KBM-7 (cell line): ENCODE results near the gene MAS1L.

Experiments used
- DNase-seq: peaks from one replicate; pipeline ENCODE4 v3.0.0-alpha.2; 2015
- in situ Hi-C: fragments of 300-500 bp; cut with MboI; formaldehyde crosslinking; loops from 2 replicates; pipeline ENCODE4 v1.14.3; 2020; ENCODE audit warnings: low sequenced_read_pairs, low pct_unique_long_range_greater_than_20kb, mixed read lengths

MAS1L gene

GRCh38 chr6:29516108-29516507 is 28.4 kb upstream of the MAS1L start:
- in situ Hi-C loops = no loop called here
- peak; percentile 45 for DNase-seq

GRCh38 chr6:29510746-29511300 is 23.1 kb upstream of the MAS1L start:
- in situ Hi-C loops = no loop called here
- no peak for DNase-seq

GRCh38 chr6:29510202-29510601 is 22.4 kb upstream of the MAS1L start:
- in situ Hi-C loops = no loop called here

GRCh38 chr6:29509711-29510110 is 22.0 kb upstream of the MAS1L start:
- in situ Hi-C loops = no loop called here

More at GRCh38 chr6:29510202-29510601, 22.4 kb upstream of the MAS1L start:
- no peak for DNase-seq

GRCh38 chr6:29509239-29509638 is 21.5 kb upstream of the MAS1L start:
- no peak for DNase-seq
- in situ Hi-C loops = no loop called here

More at GRCh38 chr6:29509711-29510110, 22.0 kb upstream of the MAS1L start:
- no peak for DNase-seq

- in situ Hi-C loops = no loop called here
- DNase-seq = no peak
Observed at GRCh38 chr6:29507319-29507718, 19.6 kb upstream of the MAS1L start.

GRCh38 chr6:29506446-29507067 is 18.8 kb upstream of the MAS1L start:
- in situ Hi-C loops = no loop called here
- DNase-seq = no peak

GRCh38 chr6:29505808-29506207 is 18.1 kb upstream of the MAS1L start:
- no peak for DNase-seq
- in situ Hi-C loops = no loop called here

GRCh38 chr6:29504961-29505360 is 17.2 kb upstream of the MAS1L start:
- in situ Hi-C loops = no loop called here
- DNase-seq = no peak

- in situ Hi-C loops = no loop called here
Observed at GRCh38 chr6:29502597-29502996, 14.8 kb upstream of the MAS1L start.

GRCh38 chr6:29502181-29502580 is 14.4 kb upstream of the MAS1L start:
- in situ Hi-C loops = no loop called here
- no peak for DNase-seq

More at GRCh38 chr6:29502597-29502996, 14.8 kb upstream of the MAS1L start:
- no peak for DNase-seq

GRCh38 chr6:29501106-29501505 is 13.3 kb upstream of the MAS1L start:
- no peak for DNase-seq
- in situ Hi-C loops = no loop called here

GRCh38 chr6:29500594-29500993 is 12.8 kb upstream of the MAS1L start:
- in situ Hi-C loops = no loop called here
- DNase-seq = no peak

- no peak for DNase-seq
- in situ Hi-C loops = no loop called here
Observed at GRCh38 chr6:29499704-29500103, 11.9 kb upstream of the MAS1L start.

- in situ Hi-C loops = no loop called here
- no peak for DNase-seq
Observed at GRCh38 chr6:29496961-29497360, 9.2 kb upstream of the MAS1L start.

GRCh38 chr6:29495571-29495970 is 7.8 kb upstream of the MAS1L start:
- in situ Hi-C loops = no loop called here
- no peak for DNase-seq

GRCh38 chr6:29494131-29494530 is 6.4 kb upstream of the MAS1L start:
- in situ Hi-C loops = no loop called here
- DNase-seq = no peak

GRCh38 chr6:29493261-29493660 is 5.5 kb upstream of the MAS1L start:
- in situ Hi-C loops = no loop called here
- DNase-seq = no peak

GRCh38 chr6:29491574-29491973 is 3.8 kb upstream of the MAS1L start:
- DNase-seq = no peak
- in situ Hi-C loops = no loop called here

- in situ Hi-C loops = no loop called here
- DNase-seq = peak; percentile 94
Observed at GRCh38 chr6:29490552-29490951, 2.8 kb upstream of the MAS1L start.

GRCh38 chr6:29490055-29490454 is 2.3 kb upstream of the MAS1L start:
- peak; percentile 71 for DNase-seq
- in situ Hi-C loops = no loop called here
